Measurements from ENCODE around the gene RNFT2. TPM values are rescaled to one million over a fixed set of nuclear protein-coding genes. Genes with fewer than 3 reads are reported as not detected.
A peak's percentile ranks its signal among the peaks of the same experiment; 100 is the strongest.
"Not testable (repeated sequence)": the region's sequence is repeated elsewhere in the genome, so short reads cannot be mapped to it uniquely, and the experiment has no call there.

Gene RNFT2
- total RNA-seq, 1 donor from 2014 or later = 5.6 TPM

- DNase-seq (ENCODE audit: low spot score) = no peak
These were observed 59.8 kb downstream of the RNFT2 start for GRCh38 chr12:116797885-116798284.

- no peak for DNase-seq (ENCODE audit: low spot score)
These were observed 60.6 kb downstream of the RNFT2 start for GRCh38 chr12:116798719-116799118.

GRCh38 chr12:116799955-116800354 is 61.8 kb downstream of the RNFT2 start:
- DNase-seq (ENCODE audit: low spot score) = no peak

- DNase-seq (ENCODE audit: low spot score) = no peak
These were observed 62.8 kb downstream of the RNFT2 start for GRCh38 chr12:116800918-116801317.

- DNase-seq (ENCODE audit: low spot score) = no peak
These were observed 63.9 kb downstream of the RNFT2 start for GRCh38 chr12:116802018-116802417.

- DNase-seq (ENCODE audit: low spot score) = no peak
These were observed 65.1 kb downstream of the RNFT2 start for GRCh38 chr12:116803013-116803736.

GRCh38 chr12:116804051-116804450 is 65.9 kb downstream of the RNFT2 start:
- no peak for DNase-seq (ENCODE audit: low spot score)

GRCh38 chr12:116806845-116807440 is 68.8 kb downstream of the RNFT2 start:
- DNase-seq (ENCODE audit: low spot score) = no peak

- DNase-seq (ENCODE audit: low spot score) = no peak
These were observed 69.4 kb downstream of the RNFT2 start for GRCh38 chr12:116807546-116807945.

GRCh38 chr12:116808113-116809105 is 70.3 kb downstream of the RNFT2 start:
- DNase-seq (ENCODE audit: low spot score) = no peak

- no peak for DNase-seq (ENCODE audit: low spot score)
These were observed 74.1 kb downstream of the RNFT2 start for GRCh38 chr12:116812238-116812637.

- DNase-seq (ENCODE audit: low spot score) = no peak
These were observed 75.3 kb downstream of the RNFT2 start for GRCh38 chr12:116813271-116814041.

GRCh38 chr12:116814766-116815165 is 76.7 kb downstream of the RNFT2 start:
- not testable (repeated sequence) for DNase-seq (ENCODE audit: low spot score)

- peak; percentile 20 for DNase-seq (ENCODE audit: low spot score)
These were observed 80.3 kb downstream of the RNFT2 start for GRCh38 chr12:116818341-116818856.

GRCh38 chr12:116818948-116819832 is 81.1 kb downstream of the RNFT2 start:
- DNase-seq (ENCODE audit: low spot score) = peak; percentile 90

- no peak for DNase-seq (ENCODE audit: low spot score)
These were observed 82.0 kb downstream of the RNFT2 start for GRCh38 chr12:116820064-116820656.

GRCh38 chr12:116821291-116821690 is 83.2 kb downstream of the RNFT2 start:
- no peak for DNase-seq (ENCODE audit: low spot score)

GRCh38 chr12:116827432-116827831 is 89.3 kb downstream of the RNFT2 start:
- DNase-seq (ENCODE audit: low spot score) = no peak

GRCh38 chr12:116832353-116832752 is 94.2 kb downstream of the RNFT2 start:
- DNase-seq (ENCODE audit: low spot score) = no peak

- no peak for DNase-seq (ENCODE audit: low spot score)
These were observed 95.4 kb downstream of the RNFT2 start for GRCh38 chr12:116833474-116833873.

Measured in mucosa of gallbladder (tissue), 1 donor.